AG08396 (cell line): ENCODE data around the gene USHBP1.

Source experiments
- DNase-seq: peaks from one replicate; pipeline ENCODE4 v3.0.0; 2012; ENCODE audit warnings: low spot score, mixed read lengths

The USHBP1 gene

DNA sequence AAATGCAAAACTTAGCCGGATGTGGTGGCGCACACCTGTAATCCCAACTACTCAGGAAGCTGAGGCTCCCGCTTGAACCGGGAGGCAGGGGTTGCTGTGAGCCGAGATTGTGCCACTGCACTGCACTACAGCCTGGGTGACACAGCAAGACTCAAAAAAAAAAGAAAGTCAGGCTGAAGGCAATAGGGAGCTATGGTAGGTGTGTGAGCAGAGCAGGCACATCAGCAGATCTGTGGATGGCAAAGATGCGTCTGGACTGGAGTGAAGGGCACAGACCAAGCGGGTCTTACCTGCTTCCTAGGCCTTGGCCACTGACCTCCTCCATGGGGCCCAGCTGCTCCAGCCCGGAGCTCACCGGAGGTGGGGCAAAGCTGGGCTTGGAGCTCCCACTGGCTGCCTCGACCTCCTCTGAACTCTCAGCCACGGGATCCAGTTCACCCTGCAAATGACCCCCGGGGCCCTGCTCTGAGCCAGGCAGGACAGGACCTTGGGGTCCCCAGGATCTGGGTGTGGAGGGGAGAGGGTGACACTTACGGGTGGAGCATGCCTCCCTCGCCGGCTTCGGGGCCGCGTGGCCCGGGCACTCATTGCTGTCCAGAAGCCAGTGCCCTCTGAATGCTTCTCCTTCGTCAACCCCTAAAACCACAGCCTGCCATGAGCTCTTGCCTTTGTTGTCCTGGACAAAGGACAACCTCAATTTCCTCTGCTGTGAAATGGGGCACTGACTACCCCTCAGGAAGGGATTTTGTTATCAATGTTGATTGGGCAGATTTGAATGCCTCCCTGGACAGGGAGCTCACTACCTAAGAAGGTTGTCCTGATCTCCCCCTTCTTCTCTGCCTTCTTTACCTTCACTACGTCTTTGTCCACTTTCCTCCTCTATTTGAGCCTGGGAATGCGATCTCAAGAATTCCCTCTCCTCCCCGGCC, 569 bp downstream of the USHBP1 start:
- no peak for DNase-seq

DNA sequence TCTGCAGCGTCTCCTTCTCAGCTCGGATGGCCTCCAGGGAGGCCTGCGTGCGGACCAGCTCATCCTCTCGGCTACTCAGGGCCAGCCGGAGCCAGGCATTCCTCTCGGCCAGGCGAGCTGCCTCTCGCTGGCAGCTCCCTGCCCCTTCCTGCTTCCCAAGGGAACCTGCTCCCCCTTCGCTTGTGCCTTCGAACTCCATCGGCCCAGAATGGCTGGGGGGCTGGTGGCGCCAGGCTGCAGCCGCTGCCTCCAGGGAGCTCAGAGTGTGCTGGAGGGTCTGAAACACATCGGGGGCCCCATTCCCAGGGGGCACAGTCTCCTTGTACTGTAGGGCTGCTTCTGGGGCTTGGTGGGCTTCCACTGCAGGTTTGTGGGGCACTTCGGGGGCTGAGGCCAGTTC, 2.0 kb downstream of the USHBP1 start:
- DNase-seq: no peak

DNA sequence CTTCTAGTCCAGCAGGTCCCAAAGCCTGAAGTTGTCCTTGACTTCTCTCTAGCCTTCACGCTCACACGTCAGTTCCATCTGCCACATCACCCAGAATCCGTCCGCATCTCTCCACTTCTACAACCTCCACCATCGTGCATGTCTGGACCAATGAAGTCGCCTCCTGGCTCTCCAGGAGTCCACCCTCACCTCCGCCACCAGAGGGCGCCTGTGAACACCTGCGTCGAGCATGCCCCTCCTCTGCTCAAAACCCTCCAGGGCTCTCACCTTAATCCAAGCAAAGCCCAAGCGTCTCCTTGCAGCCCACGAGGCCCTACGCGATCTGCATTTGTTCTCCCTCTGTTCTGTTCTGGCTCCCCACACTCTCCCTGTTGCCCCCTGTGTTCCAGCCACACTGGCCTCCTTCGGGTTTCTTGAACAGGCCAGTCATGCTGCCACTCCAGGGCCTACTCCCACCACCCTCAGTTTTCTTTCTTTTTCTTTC, 3.7 kb downstream of the USHBP1 start:
- DNase-seq: peak; percentile 87

DNA sequence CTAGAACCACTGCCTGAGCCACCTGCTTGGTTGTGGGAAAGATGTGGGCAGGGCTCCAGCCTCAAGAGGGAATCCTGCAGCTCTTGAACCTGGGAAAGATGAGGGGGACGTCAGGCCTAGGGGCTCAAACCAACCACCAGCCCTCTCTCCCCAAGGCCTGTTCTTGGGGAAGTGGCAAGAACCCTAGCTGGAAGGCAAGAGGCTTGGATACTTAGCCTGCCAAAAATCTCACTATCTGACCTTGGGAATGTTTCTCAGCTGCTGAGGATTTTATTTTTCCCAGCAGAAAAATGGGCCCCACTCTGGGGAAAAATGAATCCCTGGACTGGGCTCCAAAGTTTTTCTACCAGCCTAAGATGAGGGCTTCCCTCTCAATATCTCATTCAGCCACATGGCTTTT, 4.6 kb downstream of the USHBP1 start:
- DNase-seq: no peak

DNA sequence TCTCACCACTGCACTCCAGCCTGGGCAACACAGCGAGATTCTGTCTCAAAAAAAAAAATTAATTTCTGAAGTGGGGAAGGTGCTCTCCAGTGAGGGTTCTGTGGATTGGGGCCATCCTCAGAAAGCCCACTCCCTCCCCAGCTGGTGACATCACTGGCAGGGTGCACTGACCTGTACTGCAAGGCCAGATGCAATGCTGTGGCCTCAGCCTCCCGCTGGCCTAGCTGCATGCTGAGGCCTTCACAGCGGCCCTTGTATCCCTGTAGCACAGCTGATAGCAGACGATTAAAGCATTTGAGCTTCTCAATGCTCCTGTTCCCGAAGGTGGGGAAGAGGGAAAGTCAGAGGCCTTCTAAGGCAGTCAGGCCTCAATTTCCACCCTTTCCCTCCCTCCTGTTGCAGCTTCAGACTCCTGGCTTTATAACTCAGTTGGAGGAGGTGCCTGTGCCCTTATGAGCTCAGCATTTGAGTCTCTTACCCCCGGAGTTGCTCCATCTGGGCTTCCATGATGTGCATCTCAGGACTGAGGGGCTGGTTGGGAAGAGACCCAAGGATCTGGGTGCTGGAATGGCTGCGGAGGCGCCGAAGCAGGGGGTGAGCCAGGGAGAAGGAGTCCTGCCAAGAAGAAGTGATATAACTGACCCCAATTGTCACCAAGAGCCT, 5.3 kb downstream of the USHBP1 start:
- DNase-seq: no peak

DNA sequence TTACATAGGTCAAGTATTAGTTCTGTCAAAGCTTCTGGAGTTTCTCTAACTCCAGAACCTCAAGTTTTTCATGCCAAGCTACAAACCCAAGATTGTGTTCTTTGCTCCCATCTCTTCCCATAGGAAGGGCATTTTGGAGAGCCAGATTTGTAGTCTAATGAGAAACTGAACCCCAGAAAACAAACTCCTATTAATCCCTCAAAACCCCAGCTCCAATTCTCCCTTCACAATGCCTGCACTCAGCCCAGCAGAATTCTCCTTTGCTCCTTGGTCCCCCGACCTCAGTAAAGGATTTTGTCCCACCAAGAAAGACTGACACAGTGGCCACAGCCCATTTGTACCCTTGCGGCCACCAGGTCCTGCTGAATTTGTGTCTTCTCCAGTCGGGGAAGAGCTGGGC, 8.4 kb downstream of the USHBP1 start:
- DNase-seq: no peak

DNA sequence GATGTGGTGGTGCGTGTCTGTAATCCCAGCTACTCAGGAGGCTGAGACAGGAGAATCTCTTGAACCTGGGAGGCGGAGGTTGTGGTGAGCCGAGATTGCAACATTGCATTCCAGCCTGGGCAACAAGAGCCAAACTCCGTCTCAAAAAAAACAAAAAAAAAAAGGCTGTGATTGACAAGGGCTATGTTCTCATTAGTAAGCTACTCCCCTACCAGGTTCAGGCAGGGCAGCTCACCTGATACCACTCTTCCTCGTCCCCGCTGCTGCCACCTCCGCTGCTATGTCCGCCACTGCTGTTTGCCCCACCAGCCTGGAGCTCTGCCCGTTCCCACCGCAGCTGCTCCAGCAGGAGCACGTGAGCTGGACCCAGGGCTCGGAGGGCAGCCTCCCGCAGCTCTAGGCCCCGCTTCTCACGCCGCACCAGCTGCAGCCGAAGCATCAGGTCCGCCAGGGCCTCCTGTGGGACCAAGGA, 9.4 kb downstream of the USHBP1 start:
- DNase-seq: no peak

DNA sequence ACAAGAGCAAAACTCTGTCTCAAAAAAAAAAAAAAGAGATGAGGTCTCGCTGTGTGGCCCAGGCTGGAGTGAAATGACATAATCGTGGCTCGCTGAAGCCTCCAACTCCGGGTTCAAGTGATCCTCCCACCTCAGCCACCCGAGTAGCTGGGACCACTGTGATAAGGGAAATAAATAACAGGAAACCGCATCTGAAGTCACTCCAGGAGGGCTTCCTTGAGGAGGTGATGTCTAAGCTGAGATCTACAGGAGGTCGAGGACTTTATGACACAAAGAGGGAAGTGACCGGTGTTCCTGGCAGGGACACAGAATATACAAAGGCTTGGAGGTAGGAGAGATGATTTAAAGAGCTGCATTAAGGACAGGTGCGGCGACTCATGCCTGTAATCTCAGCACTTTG, 9.9 kb downstream of the USHBP1 start:
- no peak for DNase-seq

DNA sequence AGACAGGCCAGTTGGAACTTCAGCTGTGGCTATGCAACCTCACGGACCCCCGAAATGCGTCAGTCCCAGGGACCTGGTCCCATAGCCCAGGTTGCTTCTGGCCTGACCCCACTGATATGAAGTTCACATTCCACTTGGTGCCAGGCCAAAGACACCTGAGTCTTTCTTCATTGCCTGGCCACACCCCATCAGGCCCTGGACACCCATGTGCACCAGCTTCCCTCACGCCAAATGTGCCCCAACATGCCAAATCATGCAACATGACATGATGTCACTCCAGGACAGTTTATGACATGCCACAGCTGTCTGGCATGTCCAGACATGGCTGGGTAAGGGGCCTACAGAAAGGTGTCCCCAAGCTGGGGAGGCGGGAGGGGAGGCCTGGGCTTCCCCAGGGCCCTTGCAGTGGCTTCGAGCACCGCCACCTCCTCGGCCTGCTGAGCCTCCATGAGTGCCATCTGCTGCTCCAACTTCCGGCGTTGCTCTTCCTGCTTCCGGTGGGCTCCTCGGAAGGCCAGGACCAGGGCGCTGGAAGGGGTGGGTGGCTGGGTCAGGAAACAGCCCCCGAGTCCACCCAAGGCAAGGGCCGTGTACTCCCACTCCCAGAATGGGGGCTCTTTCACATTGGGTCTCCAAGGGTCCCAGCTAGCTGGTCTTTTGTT, 14.5 kb downstream of the USHBP1 start:
- no peak for DNase-seq

DNA sequence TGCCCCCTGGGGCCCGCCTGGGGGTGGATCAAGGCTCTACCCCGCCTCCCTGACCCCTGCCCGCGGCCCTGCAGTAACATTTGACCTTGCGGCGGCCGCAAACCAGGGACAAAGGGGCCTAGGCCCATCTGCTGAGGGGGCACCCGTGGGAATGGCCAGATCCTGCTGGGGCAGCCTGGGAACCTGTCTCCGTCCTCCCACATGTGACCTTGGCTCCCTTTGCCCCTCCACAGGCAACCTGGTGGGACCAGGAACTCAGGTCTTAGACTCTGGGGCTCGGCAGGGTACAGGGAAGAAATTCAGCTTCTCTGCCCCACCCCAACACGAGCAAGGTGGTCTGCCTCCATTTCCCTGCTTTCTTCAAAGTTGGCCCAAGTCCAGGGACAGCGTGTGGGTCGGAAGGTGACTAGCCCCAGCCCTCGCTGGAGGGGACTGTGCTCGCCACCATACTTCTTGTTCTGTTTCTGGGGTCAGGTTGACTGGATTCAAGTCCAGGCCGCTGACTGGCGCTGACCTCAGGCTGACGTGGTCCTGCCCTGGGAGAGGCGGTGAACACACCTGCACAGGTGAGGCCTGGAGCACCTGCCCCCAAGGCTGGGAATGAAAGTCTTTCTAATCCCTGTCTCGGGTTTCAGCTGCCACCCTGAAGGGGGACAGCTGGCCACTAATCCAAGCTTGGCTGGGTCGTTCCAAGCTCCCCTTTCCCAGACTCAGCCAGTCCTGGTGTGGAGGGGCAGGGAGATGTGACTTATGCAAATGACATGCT, 16.4 kb downstream of the USHBP1 start:
- no peak for DNase-seq

DNA sequence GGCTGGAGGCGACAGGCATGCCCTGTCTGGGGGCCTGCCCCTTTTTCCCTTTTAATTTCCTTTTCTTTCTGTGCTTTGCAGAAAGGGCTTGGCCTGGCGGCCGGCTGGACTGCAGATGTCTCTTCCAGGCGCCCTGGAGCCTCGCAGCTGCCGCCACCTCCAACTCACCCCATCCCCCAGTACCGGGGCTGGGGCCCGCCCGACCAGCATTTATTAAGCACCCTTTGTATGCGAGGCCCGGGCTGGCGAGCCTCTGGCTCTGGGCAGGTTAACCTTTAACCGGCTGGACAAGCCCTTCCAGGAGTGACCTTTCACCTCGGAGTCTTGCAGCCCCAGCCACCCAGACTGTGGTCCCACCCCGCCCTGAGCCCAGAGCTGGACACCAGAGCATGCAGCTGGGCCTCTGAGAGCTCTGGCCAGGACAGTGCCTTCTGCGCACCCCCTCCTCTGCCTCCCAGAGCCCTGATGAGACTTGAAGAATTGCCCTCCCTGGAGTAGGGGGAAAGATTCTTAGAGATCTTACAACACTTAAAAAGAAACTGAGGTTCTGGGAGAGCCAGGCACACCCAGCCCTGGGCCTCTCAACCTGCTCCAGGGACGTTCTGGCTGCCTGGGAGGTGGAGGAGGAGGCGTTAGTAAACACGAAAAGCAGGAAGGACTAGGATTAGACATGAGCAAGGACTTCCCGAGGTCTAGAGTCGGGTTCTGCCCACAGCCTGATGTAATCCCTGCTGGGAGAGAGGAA, 17.7 kb downstream of the USHBP1 start:
- DNase-seq: no peak

DNA sequence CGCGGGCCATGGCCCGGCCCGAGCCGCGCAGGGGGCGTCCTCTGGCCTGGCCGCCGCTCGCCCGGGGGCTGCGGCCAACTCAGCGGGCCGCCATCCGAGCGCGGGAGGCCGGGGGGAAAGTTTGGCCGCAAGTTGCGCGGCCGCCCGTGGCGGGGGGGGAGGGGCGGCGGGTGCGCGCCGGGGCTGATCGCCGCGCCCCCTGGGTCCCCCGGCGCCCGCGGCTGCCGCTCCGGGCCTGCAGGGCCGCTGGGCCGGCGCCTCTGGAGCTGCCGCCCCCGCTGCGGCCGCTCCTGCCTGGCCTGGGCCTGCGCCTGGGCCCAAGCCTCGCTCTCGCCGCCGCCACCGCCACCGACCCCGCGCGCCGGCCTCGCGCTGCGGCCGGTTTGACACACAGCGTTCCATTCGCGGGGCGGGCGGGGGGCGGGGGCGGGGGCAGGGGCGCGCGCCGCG, 19.0 kb downstream of the USHBP1 start, which contains the start of gene NR2F6:
Gene NR2F6 (minus strand): TSS at position 385 of the 450 bp plus-strand sequence. CDS start 699 bp downstream, outside the sequence.
- DNase-seq: no peak

DNA sequence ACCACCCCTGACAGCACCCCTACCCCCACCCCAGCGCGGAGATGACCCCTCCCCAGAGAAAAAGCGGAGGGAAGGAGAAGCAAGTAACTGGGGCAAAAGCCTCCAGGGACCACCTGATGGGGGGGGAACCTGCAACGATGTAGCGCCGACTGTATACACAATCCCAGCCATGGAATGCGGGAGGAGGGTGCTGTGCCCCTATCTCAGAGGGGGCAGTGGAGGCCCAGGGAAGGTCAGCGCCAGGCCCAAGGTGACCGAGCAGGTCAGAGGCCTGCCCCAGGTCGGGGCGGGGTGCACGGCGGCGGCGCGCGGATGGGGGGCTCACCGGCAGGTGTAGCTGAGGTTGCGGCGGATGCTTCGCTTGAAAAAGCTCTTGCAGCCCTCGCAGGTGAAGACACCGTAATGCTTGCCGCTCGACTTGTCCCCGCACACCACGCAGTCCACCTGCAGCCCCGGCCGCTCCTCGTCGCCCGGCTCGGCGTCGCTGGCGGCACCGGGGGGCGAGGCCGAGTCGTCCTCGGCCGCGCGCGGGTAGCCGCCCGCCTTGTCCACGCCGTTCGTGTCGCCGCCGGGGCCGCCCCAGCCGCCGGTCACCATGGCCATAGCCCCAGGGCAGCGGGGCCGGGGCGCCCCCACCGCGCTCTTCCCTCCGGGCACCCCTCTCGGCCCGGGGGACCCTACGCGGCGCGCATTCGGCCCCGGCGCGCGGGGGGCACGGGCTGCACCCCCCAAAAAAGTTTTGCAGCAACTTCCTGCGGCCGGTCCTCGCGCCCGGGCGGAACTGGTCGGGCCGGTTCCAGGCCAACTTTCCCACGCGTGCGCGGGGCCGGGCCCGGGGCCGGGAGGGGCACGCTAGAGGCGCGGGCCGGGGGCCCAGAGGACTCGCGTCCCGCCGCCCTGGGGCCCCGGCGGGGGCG, 19.7 kb downstream of the USHBP1 start:
- DNase-seq: peak; percentile 45

DNA sequence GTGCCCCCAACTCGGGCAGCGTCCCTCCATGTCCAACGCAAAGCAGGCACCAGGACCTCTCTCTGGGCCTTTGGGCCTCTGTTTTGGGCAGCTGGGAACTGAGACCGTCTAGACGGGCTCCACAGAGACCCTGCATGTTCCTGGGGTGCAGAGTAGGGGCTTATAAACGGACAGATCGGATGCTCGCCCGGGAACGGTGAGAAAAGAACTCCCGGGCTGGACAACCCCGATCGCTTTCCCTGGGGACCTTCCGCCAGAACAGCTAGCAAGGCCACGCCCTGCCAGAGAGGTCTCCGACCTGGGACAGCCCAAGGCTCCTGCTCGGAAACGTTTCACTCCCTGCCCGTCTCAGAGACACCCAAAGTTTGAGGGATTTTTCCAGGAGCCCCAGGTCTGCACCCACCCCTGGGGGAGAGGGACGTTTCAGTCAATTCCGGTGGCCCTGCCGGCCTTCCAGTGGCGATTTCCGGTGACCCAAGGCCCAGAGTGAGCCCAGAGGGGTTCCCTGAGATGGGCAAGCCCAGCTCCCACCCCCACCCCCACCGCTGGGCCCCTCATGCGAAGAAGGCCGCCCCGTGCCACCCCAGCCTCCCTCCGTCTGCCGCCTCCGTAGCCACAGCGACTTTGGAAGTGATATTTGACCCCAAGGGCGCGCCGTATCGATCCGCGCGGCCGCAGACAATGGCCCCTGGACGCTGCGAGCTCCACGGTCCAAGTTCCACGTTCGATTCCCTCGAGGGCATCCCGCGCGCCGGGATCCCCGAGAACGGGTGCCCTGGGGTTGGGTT, 20.5 kb downstream of the USHBP1 start:
- DNase-seq: peak; percentile 71

DNA sequence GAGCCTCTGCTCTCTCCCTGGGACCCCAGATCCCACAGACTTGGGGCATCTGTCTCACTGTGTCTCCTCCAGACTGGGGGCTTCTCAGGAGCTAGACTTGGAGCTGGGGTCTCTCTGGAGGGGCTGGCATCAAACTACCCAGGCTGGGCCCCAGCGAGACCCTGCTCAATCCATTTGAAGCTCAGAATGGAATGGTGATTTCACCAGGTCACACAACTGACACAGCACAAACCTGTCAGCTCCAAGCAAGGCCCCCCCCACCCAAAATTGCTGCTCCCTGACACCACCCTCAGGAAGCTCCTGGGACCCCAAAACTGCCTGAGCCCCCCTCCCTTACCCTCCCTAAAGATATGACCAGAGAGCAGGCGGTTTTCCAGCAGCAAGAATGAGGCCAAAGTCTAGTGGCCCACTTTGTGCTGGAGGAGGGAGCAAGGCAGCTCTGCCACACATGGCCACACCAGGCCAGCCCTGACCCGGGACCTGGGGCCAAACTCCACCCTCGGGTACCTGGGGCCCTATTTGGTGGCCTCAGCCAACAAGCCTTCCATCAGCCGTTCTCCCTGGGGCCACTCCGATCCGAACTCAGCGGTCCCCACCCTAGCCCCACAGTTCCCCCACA, 21.2 kb downstream of the USHBP1 start:
- no peak for DNase-seq

DNA sequence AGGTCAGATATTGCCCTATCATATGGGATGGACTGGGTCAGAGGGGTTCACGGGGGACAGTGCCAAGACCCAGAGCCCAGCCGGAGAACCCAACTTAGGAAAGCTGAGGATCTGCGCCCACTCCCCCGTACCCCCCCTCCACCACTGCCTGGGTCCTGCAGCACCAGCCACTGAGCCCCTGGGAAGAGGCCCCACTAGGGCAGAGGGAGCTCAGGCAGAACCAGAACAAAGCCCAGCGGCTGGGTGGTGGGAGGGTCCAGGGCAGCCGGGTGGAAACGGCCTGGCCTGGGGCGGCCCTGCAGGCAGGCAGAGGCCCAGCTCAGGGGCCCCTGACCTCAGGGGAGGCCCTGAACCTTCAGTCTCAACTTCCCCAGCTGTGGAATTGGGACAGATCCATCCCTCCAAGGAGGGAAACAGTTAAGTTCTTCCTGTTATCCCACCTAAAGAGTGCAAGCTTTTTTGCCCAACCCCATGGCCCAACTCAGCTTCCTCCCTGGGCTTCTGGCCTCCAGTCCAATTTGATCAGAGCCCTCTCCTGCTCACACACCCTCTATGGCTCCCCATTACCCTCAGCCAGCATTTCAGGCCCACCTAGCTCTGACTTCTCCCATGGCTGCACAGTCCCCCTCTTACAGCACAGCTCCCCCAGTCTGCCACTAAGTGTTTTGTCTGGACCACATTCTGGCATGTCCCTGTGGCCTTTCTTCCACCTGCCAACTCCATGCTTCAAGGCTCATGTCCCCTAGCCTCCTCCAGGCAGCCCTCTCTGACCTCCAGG, 21.9 kb downstream of the USHBP1 start:
- DNase-seq: no peak

DNA sequence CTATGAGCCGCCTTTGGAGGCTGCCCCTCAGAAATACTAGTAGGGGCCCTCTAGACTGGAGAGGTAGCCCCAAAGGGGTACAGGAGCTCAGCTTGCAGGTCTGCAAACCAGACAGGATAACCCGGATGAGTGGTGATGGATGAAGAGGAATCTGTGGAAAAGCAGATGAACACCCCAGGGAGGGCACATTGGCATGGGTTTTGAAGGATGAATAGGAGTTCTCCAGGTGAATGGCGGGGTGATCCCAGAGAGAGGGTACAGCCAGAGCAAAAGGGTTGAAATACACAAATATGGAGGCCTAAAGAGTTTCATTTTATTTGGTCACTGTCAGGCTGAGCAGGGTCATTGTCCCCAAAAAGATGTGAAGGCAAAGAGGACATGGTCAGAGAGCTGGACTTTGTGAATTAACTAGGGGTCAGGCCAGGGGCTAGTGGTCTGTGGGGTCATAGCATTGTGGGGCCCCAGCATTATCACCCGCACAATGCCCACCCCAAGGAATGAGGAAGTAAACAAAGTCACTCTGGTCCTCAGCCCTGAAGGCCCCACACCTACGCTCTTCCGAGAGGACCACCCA, 23.6 kb downstream of the USHBP1 start:
- no peak for DNase-seq
